ENCODE results near the gene LMX1B.

DNA sequence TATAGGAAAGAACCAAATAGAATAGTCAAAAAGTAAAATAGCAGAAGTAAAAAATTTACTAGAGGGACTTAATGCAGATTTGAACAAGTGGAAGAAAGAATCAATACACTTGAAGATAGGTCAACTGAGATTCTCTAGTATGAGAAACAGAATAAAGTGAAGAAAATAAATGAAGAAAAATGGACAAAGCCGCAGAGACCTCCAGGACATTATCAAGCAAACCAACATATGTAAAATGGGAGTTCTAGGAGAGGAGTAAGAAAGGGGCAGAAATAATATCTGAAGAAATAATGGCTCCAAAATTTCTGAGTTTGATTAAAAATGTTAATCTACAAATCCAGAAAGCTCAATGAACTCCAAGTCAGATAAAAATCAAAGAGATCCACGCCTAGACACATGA is 121.1 kb downstream of the LMX1B start:
- TF ChIP-seq, protein P1, sequence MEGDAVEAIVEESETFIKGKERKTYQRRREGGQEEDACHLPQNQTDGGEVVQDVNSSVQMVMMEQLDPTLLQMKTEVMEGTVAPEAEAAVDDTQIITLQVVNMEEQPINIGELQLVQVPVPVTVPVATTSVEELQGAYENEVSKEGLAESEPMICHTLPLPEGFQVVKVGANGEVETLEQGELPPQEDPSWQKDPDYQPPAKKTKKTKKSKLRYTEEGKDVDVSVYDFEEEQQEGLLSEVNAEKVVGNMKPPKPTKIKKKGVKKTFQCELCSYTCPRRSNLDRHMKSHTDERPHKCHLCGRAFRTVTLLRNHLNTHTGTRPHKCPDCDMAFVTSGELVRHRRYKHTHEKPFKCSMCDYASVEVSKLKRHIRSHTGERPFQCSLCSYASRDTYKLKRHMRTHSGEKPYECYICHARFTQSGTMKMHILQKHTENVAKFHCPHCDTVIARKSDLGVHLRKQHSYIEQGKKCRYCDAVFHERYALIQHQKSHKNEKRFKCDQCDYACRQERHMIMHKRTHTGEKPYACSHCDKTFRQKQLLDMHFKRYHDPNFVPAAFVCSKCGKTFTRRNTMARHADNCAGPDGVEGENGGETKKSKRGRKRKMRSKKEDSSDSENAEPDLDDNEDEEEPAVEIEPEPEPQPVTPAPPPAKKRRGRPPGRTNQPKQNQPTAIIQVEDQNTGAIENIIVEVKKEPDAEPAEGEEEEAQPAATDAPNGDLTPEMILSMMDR (conservative IDR thresholded peaks at IDR 0.05) = no peak
- TF ChIP-seq ZFX (IDR thresholded peaks at IDR 0.05) = no peak

All from C4-2B (cell line).